H54 (cell line): Measurements from ENCODE around the gene RND1.

Experiments
- DNase-seq: peaks from one replicate; pipeline ENCODE4 v3.0.0; 2011; ENCODE audit warnings: low spot score, mixed read lengths; ENCODE audit not compliant: insufficient read length
- FAIRE-seq: peaks from 3 replicates; lab custom pipeline; 2011; peaks lifted over from hg19 to GRCh38; lab: Jason Lieb, UNC
- POLR2A ChIP-seq: IDR thresholded peaks from 2 replicates; pipeline ENCODE4 v1.6.1; 2011; ENCODE audit warnings: low read depth, mild to moderate bottlenecking, low read length

Gene RND1

DNA sequence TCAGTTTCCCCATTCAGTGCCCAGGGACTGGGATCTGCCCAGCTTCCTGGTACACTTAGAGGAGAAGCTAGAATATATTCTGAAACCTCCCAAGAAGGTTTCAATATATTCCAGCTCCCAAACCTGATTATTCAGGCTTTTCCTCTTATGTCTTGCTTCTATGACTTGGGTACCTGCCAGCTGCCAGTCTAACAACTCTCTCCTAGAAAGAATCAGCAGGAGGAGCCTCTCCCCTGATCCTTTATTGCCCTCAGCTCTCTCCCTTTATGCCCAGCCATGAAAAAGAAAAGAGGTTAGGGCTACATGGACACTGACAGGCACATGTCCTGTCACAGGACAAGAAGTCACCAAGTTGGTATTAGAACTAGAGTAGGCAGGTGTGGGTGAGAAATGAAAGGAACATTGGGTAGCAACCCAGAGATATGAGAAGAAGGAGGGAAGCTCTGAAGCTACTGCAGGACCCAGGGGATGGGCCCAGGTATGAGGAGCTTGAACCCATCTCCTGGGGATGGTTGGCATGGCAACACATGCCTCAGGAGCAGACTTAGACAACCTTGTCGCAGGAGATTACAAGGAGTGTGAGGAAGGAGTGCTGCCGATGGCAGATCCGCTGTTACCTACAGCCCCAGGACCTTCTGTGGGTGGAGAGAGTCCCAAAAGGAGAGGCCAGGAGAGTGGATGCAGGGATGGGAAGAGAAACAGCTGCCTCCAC, 49.4 kb downstream of the RND1 start:
- FAIRE-seq = no peak
- DNase-seq = no peak
- no peak for TF ChIP-seq POLR2A

DNA sequence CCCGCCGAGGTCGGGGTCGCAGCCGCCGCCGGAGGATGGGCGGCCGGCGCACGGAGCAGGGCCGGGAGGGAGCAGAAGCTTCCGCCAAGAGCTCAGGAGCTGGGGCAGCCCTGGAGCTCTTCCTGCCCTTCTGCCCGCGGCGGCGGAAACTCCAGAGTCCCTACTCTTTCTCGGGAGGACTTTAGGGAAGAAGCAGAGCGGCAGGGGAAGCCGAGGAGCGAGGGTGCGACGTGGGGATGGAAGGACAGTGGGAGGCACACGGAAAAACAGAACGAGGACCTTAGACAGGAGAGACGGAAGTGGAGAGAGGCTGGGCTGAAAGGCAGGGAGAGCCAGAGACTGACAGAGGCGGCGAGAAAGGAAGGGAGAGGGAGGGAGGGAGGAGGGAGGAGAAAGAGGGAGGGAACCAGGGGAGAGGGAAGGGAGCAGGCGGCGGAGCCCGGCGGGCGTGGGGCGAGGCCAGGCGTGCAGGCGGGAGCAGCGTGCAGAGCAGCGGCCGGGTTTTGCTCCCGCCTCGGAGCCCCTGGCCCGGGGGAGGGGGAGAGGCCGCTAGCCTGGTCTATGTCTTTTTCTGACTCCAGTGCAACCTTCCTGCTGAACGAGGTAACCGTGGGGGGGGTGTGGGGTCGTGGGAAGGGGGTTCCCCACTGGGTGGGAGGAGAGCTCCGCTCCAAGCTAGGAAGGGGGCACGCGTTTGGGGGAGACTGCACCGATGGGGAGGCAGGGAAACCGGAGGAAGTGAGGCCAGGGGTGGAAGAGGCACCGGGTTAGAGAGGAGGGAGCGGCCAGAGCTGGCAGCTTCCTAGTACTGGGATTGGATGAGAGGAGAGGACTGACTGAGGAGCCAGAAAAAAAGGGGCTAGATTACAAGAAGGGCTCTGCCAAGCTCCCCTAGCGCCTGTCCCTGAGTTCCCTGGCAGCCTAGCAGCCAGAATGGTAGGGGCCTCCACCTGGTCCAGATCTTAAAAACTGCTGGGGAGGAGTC, 50.3 kb downstream of the RND1 start:
- TF ChIP-seq POLR2A = peak; percentile 78
- DNase-seq = peak; percentile 83
- FAIRE-seq = no peak

DNA sequence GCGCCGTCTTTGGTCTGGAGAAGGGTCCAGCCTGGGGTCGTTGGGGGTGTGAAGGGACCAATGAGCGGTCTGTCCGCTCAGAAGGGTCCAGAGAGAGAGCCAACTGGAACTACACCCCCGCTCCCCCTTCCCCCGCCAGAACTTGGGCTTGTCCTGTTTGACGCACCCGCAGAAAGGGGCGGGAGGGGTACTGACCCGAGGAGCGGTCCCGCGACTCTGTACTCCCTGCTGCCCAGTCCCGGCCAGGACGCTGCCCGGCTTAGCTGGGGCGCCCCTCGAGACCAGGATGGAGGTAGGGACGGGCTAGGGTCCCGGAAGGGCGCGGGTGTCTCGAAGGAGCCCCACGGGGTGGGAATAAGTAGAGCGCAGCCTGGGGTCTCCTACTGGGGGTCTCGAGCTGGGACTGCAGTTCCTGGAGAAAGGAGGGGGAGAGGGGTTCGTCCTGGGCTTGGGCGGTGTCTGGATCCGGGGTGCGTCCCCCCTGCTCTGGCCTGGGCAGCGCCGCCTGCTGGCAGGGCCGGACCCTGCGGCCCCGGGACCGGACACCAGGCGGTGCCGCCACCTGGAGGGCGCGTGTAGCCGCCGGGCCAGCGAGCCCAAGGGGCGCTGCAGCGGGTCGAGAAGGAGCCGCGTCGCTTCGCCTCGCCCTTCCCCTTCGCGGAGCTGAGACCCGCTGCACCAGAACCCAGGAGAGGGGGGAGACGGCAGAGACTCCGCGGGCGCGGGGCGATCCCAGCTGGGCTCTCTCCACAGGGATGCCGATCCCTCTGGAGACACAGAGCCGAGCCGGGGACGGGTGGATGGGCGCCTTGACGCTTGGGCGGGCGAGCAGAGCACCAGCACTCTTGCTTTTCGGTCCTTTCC, 51.2 kb downstream of the RND1 start:
- DNase-seq (peak; percentile 89), FAIRE-seq (no peak)
- TF ChIP-seq POLR2A = peak; percentile 49

DNA sequence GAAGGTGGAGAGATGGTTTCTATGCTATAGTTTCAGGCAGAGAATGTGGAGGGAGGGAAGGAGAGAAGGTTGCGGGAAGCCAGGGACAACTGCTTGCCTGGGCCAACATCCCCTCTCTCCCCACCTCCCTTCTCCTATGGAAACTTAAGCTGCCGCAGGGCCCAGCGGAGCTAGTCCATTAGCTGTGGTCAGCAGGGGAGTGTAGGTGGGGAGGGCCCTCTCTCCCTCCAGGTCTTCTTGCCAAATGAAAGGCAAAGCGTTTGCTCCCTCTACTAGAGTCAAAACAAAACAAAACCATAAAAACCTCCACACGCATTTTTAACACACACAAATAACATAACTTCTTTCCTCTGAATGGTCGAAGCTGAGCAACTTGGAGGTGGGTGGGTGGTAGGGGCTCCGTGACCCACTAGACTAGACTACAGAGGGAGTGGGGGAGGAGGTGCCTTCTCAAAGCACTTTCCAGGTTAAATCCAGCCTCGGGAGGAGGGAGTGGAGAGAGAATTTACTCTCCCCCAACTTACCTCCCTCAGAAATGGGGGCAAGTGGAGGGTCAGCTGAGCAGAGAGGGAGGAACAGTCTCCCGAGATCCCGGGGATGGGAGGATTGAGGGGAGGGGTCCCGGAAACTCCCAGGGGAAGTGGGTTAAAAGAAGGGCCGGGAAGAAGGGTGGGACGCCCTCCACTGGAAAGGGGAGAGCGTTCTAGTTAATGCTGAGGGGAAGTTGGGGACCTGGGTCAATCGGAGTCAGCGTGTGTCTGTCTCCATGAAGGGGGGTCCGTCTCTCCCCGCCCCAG, 52.0 kb downstream of the RND1 start:
- TF ChIP-seq POLR2A = no peak
- FAIRE-seq (no peak), DNase-seq (no peak)

DNA sequence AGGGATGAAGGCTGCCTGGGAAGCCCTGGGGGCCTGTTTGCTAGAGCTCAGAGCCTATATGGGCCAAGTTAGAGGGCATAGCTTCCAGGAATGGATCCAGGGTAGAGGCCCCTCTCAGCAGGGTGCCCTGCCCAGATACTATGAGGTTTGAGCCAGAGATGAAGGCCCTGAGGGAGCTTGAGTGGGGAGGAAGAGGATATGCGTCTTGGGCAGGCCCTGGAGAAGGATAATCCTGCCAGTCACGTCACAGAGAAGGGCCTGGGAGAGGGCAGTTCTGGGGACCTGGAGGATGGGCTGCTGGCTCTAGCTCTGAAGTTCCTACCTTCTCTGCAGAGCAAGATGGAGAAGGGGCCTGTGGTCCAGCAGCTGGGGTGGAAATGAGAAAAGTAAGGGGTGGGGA, 53.3 kb downstream of the RND1 start:
- DNase-seq (no peak), FAIRE-seq (no peak)
- no peak for TF ChIP-seq POLR2A

DNA sequence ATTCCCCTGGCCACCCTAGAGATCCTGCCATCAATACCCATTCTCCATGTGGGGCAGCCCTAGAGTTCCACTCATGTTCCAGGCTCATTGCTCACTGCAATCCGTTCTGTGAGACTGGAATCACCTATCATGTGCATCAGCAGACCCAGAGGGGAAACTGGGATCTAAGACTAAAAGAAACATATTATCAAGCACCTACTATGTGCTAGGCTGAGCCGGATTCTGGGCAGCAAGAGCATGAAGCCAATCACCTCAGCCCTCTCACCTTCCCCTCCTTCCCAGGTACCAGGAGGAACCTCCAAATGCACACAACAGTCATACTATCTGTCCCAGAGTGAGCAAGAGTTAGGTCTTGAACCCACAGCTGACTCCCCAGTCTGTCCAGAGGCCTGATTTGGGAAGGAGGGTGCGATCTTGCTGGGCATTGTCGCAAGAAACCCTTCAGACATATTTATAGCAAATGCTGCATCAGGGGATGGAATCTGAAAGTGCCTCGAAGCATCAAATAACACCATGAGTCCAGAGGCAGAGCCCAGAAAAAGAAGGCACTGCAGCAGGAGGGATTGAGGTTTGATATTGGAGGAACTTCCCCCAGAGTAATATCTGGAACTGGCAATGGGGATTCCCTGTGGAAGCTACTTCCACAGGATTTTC, 54.1 kb downstream of the RND1 start:
- FAIRE-seq (no peak), DNase-seq (no peak)
- TF ChIP-seq POLR2A = no peak

DNA sequence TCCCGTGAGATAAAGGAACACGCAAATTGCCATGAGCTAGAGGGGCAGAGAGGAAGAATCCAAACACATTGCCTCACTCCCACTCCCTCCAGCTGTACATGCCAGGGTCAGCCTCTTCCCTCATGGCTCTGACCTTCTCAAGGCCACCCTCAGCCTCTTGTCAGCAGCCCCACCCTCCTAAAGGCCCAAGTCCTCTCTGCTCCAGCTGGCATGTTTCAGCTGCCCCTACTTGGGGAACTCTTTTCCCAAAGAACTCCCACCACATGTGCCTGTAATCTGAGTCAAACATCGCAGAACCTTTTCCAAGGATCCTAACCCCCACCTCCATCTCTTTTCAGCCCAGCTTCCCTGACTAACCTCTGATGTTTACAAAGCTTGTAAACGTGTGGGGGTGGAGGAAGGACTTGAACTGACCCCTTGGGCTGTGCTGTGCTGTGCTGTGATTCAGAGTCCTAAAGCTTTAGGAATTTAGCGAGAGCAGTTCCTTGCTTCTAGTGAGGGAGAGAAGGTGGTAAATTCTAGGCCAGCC, 54.7 kb downstream of the RND1 start:
- DNase-seq = no peak
- FAIRE-seq = no peak
- TF ChIP-seq POLR2A = no peak

DNA sequence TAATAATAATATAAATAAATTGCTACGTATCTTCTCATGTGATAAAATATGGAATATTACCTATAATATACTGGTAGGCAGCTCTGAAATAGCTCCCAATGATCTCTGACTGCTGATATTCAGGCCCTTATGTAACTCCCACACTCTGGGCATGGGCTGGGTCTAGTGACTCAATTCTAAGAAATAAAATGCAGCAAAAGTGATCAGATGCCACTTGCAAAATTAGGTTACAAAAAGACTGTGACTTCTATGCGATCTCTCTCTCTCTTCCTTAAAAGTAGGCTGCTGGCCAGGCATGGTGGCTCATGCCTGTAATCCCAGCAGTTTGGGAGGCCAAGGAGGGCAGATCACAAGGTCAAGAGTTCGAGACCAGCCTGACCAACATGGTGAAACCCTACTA, 57.7 kb downstream of the RND1 start:
- DNase-seq = no peak
- no peak for FAIRE-seq
- no peak for TF ChIP-seq POLR2A
